ENCODE results near the gene GKAP1. TPM values are rescaled to one million over a fixed set of nuclear protein-coding genes. Genes with fewer than 3 reads are reported as not detected.
A peak's percentile ranks its signal among the peaks of the same experiment; 100 is the strongest.
"Not testable (repeated sequence)": the region's sequence is repeated elsewhere in the genome, so short reads cannot be mapped to it uniquely, and the experiment has no call there.

GKAP1 gene
- total RNA-seq = 8.4 TPM

- not testable (repeated sequence) for H3K4me1 ChIP-seq (ENCODE audit: control insufficient read depth in 3 of 3, insufficient read depth in 3 of 3, low read length in 3 of 3); H3K9me3 ChIP-seq (ENCODE audit: control insufficient read depth in 3 of 3, low read length in 3 of 3); H3K36me3 ChIP-seq (ENCODE audit: control insufficient read depth in 3 of 3, insufficient read depth in 3 of 3, low read length in 3 of 3); H3K27me3 ChIP-seq (ENCODE audit: control insufficient read depth in 3 of 3, insufficient read depth in 3 of 3, low read length in 3 of 3)
- Histone ChIP-seq H3K9ac (ENCODE audit: low read depth in 1 of 3, low read length in 3 of 3) (peak within 1 kb of the TSS; percentile 65 to 83 (median 74)), H3K27ac (ENCODE audit: low read depth, low read length) (peak within 1 kb of the TSS; percentile 83), H3K4me3 (ENCODE audit: low read length in 3 of 3) (peak within 1 kb of the TSS; percentile 63 to 73 (median 65))
Observed at GRCh38 chr9:83817356-83818278, at the start of gene GKAP1. Gene GKAP1 (minus strand): TSS chr9:83817769. CDS start chr9:83806517, 11,252 bp downstream.

GRCh38 chr9:83849895-83850294, 32.3 kb upstream of the GKAP1 start:
- not testable (repeated sequence) for H3K27me3 ChIP-seq (ENCODE audit: control insufficient read depth in 3 of 3, insufficient read depth in 3 of 3, low read length in 3 of 3); H3K4me3 ChIP-seq (ENCODE audit: low read length in 3 of 3); H3K27ac ChIP-seq (ENCODE audit: low read depth, low read length); H3K36me3 ChIP-seq (ENCODE audit: control insufficient read depth in 3 of 3, insufficient read depth in 3 of 3, low read length in 3 of 3); H3K9me3 ChIP-seq (ENCODE audit: control insufficient read depth in 3 of 3, low read length in 3 of 3); H3K9ac ChIP-seq (ENCODE audit: low read depth in 1 of 3, low read length in 3 of 3); H3K4me1 ChIP-seq (ENCODE audit: control insufficient read depth in 3 of 3, insufficient read depth in 3 of 3, low read length in 3 of 3)

GRCh38 chr9:83837070-83837643, 19.6 kb upstream of the GKAP1 start:
- H3K4me3 ChIP-seq (ENCODE audit: low read length in 3 of 3); H3K36me3 ChIP-seq (ENCODE audit: control insufficient read depth in 3 of 3, insufficient read depth in 3 of 3, low read length in 3 of 3); H3K27ac ChIP-seq (ENCODE audit: low read depth, low read length); H3K9ac ChIP-seq (ENCODE audit: low read depth in 1 of 3, low read length in 3 of 3); H3K9me3 ChIP-seq (ENCODE audit: control insufficient read depth in 3 of 3, low read length in 3 of 3); H3K27me3 ChIP-seq (ENCODE audit: control insufficient read depth in 3 of 3, insufficient read depth in 3 of 3, low read length in 3 of 3); H3K4me1 ChIP-seq (ENCODE audit: control insufficient read depth in 3 of 3, insufficient read depth in 3 of 3, low read length in 3 of 3): not testable (repeated sequence)

- H3K9ac ChIP-seq (ENCODE audit: low read depth in 1 of 3, low read length in 3 of 3); H3K9me3 ChIP-seq (ENCODE audit: control insufficient read depth in 3 of 3, low read length in 3 of 3); H3K27ac ChIP-seq (ENCODE audit: low read depth, low read length): not testable (repeated sequence)
Observed at GRCh38 chr9:83830426-83831071, 13.0 kb upstream of the GKAP1 start.

GRCh38 chr9:83824986-83825623, 7.5 kb upstream of the GKAP1 start:
- not testable (repeated sequence) for H3K9ac ChIP-seq (ENCODE audit: low read depth in 1 of 3, low read length in 3 of 3); H3K27ac ChIP-seq (ENCODE audit: low read depth, low read length); H3K4me3 ChIP-seq (ENCODE audit: low read length in 3 of 3); H3K36me3 ChIP-seq (ENCODE audit: control insufficient read depth in 3 of 3, insufficient read depth in 3 of 3, low read length in 3 of 3); H3K4me1 ChIP-seq (ENCODE audit: control insufficient read depth in 3 of 3, insufficient read depth in 3 of 3, low read length in 3 of 3); H3K9me3 ChIP-seq (ENCODE audit: control insufficient read depth in 3 of 3, low read length in 3 of 3); H3K27me3 ChIP-seq (ENCODE audit: control insufficient read depth in 3 of 3, insufficient read depth in 3 of 3, low read length in 3 of 3)

More at GRCh38 chr9:83830426-83831071, 13.0 kb upstream of the GKAP1 start:
- H3K4me1 ChIP-seq (ENCODE audit: control insufficient read depth in 3 of 3, insufficient read depth in 3 of 3, low read length in 3 of 3); H3K36me3 ChIP-seq (ENCODE audit: control insufficient read depth in 3 of 3, insufficient read depth in 3 of 3, low read length in 3 of 3); H3K4me3 ChIP-seq (ENCODE audit: low read length in 3 of 3); H3K27me3 ChIP-seq (ENCODE audit: control insufficient read depth in 3 of 3, insufficient read depth in 3 of 3, low read length in 3 of 3): not testable (repeated sequence)

GRCh38 chr9:83817011-83817355, 586 bp downstream of the GKAP1 start:
- Histone ChIP-seq H3K27ac (ENCODE audit: low read depth, low read length) (peak overlapping the region; percentile 83), H3K4me3 (ENCODE audit: low read length in 3 of 3) (peak overlapping the region; percentile 63 to 70 (median 65)), H3K9ac (ENCODE audit: low read depth in 1 of 3, low read length in 3 of 3) (peak overlapping the region; percentile 65 to 83 (median 74))
- H3K27me3 ChIP-seq (ENCODE audit: control insufficient read depth in 3 of 3, insufficient read depth in 3 of 3, low read length in 3 of 3); H3K4me1 ChIP-seq (ENCODE audit: control insufficient read depth in 3 of 3, insufficient read depth in 3 of 3, low read length in 3 of 3); H3K36me3 ChIP-seq (ENCODE audit: control insufficient read depth in 3 of 3, insufficient read depth in 3 of 3, low read length in 3 of 3); H3K9me3 ChIP-seq (ENCODE audit: control insufficient read depth in 3 of 3, low read length in 3 of 3): not testable (repeated sequence)

- H3K9me3 ChIP-seq (ENCODE audit: control insufficient read depth in 3 of 3, low read length in 3 of 3); H3K9ac ChIP-seq (ENCODE audit: low read depth in 1 of 3, low read length in 3 of 3); H3K27me3 ChIP-seq (ENCODE audit: control insufficient read depth in 3 of 3, insufficient read depth in 3 of 3, low read length in 3 of 3); H3K4me1 ChIP-seq (ENCODE audit: control insufficient read depth in 3 of 3, insufficient read depth in 3 of 3, low read length in 3 of 3); H3K4me3 ChIP-seq (ENCODE audit: low read length in 3 of 3); H3K27ac ChIP-seq (ENCODE audit: low read depth, low read length); H3K36me3 ChIP-seq (ENCODE audit: control insufficient read depth in 3 of 3, insufficient read depth in 3 of 3, low read length in 3 of 3): not testable (repeated sequence)
Observed at GRCh38 chr9:83815120-83815519, 2.4 kb downstream of the GKAP1 start.

- H3K9me3 ChIP-seq (ENCODE audit: control insufficient read depth in 3 of 3, low read length in 3 of 3); H3K4me1 ChIP-seq (ENCODE audit: control insufficient read depth in 3 of 3, insufficient read depth in 3 of 3, low read length in 3 of 3); H3K27me3 ChIP-seq (ENCODE audit: control insufficient read depth in 3 of 3, insufficient read depth in 3 of 3, low read length in 3 of 3); H3K9ac ChIP-seq (ENCODE audit: low read depth in 1 of 3, low read length in 3 of 3); H3K27ac ChIP-seq (ENCODE audit: low read depth, low read length); H3K36me3 ChIP-seq (ENCODE audit: control insufficient read depth in 3 of 3, insufficient read depth in 3 of 3, low read length in 3 of 3); H3K4me3 ChIP-seq (ENCODE audit: low read length in 3 of 3): not testable (repeated sequence)
Observed at GRCh38 chr9:83809213-83809612, 8.4 kb downstream of the GKAP1 start.

GRCh38 chr9:83804454-83804853, 13.1 kb downstream of the GKAP1 start:
- H3K9me3 ChIP-seq (ENCODE audit: control insufficient read depth in 3 of 3, low read length in 3 of 3); H3K4me3 ChIP-seq (ENCODE audit: low read length in 3 of 3); H3K27ac ChIP-seq (ENCODE audit: low read depth, low read length); H3K4me1 ChIP-seq (ENCODE audit: control insufficient read depth in 3 of 3, insufficient read depth in 3 of 3, low read length in 3 of 3); H3K27me3 ChIP-seq (ENCODE audit: control insufficient read depth in 3 of 3, insufficient read depth in 3 of 3, low read length in 3 of 3); H3K9ac ChIP-seq (ENCODE audit: low read depth in 1 of 3, low read length in 3 of 3): not testable (repeated sequence)
- H3K36me3 ChIP-seq (ENCODE audit: control insufficient read depth in 3 of 3, insufficient read depth in 3 of 3, low read length in 3 of 3) = peaks cover 0 to 11% (median 4%) of the 10 kb centered on the region in 3 donors

GRCh38 chr9:83803941-83804340, 13.6 kb downstream of the GKAP1 start:
- H3K9me3 ChIP-seq (ENCODE audit: control insufficient read depth in 3 of 3, low read length in 3 of 3); H3K9ac ChIP-seq (ENCODE audit: low read depth in 1 of 3, low read length in 3 of 3); H3K4me1 ChIP-seq (ENCODE audit: control insufficient read depth in 3 of 3, insufficient read depth in 3 of 3, low read length in 3 of 3); H3K4me3 ChIP-seq (ENCODE audit: low read length in 3 of 3); H3K27ac ChIP-seq (ENCODE audit: low read depth, low read length); H3K27me3 ChIP-seq (ENCODE audit: control insufficient read depth in 3 of 3, insufficient read depth in 3 of 3, low read length in 3 of 3): not testable (repeated sequence)
- peaks cover 2 to 11% (median 4%) of the 10 kb centered on the region in 3 donors for H3K36me3 ChIP-seq (ENCODE audit: control insufficient read depth in 3 of 3, insufficient read depth in 3 of 3, low read length in 3 of 3)

Data from skeletal muscle tissue (tissue), 4 donors.